RKO (cell line): Measurements from ENCODE around the gene RABGAP1.

Experiments used
- DNase-seq: peaks from one replicate; pipeline ENCODE4 v3.0.0-alpha.2; 2016; ENCODE audit warnings: low spot score

The RABGAP1 gene

DNA sequence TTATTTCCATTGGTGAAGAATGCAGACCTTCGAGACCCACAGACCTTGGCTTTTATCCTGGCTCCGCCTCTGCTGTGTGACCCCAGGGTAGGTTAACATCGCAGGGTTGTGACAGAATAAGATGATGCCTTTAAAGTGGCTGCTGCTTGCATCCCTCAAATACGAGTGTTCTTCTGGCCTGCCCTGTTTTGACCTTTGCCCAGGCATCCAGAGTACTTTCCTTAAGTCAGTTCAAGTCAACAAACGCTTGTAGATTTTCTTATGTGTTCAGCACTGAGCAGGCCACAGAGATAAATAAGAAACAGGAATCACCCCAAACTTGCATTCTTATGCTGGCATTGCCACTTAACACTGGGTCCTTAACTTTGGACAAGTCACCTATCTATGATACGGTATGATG, 142.9 kb downstream of the RABGAP1 start:
- DNase-seq = no peak

DNA sequence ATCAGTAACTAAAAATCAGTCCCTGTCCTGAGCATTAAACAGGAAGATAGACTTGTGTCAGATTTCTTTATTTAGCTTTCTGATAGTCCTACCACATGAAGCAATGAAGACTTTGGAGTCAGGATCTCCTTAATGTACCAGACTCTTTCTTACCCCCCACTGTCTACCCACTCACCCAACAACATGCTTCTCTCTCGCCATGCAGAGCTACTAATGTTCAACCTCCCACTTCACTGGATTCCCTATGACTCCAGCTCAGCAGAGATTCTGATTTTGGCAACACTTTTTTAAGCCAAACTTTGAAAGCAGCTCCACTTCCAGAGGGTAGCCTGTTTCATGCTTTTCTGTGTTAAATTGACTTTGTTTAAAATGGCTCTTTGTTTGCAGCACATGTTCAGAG, 143.4 kb downstream of the RABGAP1 start:
- no peak for DNase-seq

DNA sequence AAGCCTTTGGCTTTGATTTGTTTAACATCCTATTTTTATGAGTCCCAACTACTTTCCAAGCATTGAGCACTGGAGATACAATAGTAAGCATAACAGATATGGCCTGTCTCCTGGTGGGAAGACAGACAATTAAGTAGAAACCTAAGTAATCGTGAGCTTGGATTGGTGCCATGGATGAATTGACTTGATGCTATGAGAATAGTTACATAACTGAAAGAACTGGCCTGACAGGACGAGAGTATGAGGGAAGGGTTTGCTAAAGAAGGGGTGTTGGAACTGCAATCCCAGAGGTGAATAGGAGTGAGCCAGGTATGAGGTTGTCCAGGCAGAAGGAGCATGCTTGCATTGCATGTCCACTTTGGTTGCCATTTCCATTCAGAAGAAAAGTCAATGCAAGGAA, 145.1 kb downstream of the RABGAP1 start:
- no peak for DNase-seq

DNA sequence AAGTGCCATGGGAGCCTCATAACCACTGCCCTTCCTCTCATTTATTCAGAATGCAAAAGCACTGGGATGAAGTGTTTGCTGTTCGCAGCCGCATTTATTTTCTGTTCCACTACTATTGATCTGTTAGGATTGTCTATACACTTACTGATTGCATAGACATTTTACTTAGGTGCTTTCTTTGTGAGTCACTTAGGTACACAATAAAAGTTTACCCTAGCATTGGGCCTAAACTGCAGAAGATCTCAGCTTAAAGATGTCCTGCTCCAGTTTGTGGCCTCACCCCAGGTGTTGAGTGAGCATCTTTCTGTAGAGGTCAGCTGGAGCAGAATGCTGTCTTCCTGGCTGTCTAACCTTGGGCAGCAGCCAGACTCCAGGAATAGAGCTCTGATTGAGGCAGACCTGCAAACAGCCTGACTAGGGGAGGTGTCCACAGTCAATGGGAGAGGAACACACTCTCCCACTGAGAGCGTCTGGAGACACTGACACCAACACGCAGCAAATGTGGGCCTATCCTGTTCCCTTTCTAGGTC, 146.6 kb downstream of the RABGAP1 start:
- no peak for DNase-seq

DNA sequence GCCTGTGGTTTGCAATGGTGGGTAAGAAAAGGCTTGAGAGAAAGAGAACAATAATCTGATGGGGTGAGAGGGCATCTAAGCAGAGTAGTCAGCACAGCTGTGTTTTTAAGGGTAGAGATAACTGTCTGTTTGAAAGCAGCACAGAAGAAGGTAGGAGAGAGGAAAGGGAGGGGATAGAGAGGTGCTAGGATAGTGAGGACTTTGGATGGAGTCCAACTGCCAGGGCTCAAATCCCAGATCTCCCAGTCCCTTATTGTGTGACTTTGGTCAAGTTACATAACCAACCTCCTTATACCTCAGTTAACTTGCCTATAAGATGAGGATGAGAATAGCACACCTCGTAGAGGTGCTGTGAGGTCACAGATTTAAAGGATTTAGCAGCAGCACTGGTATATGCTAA, 148.2 kb downstream of the RABGAP1 start:
- no peak for DNase-seq

DNA sequence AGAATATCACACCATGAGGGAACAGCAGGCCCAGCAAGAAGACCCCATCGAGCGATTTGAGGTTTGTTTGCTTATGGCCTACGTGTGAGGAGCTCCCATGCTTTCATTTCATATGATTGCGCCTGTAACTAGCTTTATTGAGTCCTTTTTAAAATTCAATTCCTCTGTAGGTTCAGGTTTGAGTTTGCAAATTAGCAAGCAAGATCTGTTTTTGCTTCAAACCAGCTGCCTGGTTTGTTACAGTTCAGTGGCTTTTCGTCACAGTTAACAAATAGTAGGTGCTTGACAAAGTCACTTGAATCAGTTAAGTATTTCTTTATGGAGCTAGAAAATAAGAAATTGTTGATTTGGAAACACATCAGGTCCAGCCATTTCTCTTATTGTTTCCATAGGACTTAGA, 149.0 kb downstream of the RABGAP1 start:
- no peak for DNase-seq

DNA sequence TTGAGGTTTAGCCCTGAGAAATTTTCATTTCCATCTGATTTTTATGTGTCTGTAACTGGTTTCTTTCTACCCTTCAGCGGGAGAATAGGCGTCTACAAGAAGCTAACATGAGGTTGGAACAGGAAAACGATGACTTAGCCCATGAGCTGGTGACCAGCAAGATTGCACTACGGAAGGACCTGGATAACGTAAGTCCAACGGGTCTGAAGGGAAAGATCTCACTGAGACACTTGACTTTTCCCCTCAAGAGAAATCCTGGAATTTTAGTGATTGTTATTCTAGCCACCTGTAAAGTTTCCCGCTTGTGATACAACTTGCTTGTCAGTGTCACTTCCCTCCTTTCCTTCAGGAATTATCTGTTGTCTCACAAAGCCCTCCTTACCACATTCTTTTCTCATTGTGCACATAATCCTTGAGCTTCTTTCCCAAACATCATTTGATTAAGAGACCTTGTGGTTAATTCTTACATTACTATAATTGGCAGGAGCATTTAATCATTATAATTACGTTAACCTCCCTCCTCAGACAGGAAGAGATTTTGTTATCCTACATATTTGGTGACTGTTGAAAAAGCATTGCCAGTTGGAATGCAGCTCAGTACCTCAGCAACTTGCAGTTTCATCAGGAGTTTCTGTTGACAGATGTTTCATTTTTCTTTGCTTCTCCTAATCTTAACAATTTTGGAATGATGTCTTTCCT, 149.5 kb downstream of the RABGAP1 start:
- DNase-seq = no peak

DNA sequence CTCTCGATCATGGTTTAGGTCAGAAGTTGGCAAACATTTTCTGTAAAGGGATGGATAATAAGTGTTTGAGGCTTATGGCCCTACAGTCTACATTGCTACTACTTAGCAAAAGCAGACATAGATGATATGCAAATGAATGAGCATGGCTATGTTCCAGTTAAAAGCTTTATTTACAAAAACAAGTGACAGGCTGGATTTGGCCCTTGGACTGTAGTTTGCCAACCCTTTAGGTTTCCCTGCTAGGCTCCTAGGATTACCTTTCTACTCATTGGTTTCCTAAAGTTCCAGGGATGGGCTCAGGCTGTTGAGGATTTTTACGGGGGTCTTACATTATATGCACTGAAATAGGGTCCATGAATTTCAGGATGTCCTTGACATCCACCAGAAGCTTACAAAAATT, 150.1 kb downstream of the RABGAP1 start:
- no peak for DNase-seq

DNA sequence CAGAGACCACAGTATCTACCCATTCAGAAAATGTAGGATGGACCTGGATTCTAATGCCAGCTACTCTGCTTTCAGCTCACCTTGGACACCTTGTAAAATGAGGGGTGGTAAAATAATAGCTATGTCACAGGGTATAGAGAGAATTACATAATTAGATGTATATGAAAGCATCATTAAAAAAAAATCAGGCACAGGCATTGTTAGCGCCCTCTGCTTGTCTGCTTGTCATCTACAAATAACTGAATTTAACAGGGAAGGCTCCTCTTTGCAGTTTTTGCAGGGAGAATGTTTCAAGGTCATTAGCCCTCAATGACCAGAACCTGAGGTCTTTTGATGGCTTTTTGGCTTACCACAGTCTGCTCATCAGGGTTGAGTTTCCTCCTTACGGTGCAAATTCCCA, 150.6 kb downstream of the RABGAP1 start:
- no peak for DNase-seq

DNA sequence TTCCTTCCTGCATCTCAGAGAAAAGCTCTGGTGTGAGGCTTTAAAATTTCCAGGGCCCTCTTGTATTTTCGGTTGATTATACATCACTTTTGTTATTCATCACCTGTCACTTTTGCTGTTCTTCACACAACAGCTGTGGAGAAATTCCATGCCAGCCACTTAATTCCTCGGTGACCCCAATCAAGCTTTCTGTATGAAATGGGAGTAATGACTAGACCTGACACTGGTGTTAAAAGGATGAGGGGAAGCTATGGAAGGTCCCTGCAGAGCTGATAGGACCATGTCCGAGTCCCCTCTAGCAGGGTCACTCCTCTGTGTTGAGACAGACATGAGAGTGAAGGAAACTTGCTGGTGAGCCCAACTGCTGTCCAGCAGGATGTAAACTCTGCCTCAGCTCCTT, 152.3 kb downstream of the RABGAP1 start:
- DNase-seq = no peak

DNA sequence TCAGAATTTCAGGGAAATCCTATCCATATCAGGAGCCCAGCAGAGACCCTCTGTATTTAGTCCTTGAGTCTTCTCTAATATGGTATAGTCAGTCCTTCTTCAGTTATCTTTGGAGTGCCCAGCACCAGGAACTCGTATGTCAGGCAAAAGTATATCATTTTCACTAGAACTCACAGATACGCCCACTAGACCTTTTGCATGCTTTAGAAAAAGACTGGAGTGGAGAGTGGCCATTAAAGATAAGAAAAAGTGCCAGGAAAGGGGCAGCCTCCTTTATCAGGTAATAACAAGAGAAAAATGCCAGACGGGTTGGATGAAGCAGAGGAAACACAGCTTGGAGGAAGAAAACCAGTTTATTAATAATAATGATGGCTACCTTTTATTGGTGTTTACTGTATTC, 156.2 kb downstream of the RABGAP1 start:
- no peak for DNase-seq

DNA sequence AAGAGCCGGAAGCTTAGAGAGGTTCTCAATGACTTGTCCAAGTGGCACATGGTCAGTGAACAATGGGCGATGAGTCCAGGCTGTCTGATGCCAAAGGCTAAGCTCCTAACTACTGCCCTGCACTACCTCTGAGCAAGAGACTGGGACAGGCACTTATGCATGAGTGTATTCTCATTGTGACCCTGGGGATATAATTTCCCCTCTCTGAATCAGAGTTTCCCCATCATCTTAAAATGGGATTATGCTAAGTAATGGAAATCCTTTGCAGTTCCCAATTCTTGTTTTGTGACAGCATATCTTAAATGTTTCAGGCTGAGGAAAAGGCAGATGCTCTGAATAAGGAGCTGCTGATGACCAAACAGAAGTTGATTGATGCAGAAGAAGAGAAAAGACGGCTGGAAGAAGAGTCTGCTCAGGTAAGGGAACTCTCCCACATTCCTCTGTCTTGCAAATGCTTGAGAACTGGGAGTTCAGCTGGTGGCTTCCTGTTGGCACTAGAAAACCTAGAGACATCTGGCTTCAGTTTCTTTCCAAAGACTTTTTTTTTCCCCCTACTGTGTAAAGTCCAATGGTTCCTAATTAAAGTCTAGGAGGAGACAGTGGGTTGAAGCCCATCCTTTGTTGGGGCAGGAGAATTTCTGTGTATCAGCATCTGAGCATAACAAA, 156.7 kb downstream of the RABGAP1 start:
- DNase-seq = no peak

DNA sequence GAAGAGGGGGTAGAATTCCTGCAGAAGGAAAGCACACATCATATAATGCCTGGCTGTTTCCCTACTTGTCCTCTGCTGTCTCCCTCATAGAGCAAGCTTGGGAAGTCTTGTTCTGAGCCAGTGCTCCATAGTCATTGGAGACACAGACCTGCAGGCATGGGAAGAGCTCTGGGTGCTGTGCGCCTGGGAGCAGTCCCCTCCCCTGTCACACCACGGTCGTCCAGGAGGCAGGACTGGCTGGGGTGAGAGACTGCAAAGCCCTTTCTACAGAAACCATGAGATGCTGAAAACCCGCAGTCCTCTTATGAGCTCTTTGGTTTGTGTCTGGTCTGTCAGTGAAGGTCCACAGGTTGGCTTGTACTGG, 157.3 kb downstream of the RABGAP1 start:
- no peak for DNase-seq

DNA sequence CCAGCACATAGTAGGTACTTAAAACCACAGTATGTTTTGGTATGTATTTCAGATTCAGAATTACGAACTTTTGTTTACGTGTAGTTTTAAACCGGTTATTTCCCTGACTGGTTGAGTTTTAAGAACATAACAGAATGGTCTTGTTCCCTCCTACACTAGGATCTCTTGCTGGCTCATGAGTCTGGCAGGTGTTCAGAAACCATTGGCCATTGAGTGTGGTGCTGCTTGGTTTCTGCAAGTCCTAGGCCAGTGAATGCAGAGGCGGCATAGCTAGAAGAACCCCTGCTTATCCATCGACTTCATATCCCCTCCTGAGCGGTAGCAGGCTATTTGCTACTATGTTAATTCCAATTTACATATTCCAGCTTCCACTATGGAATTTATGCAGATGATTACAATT, 158.2 kb downstream of the RABGAP1 start:
- DNase-seq = no peak

DNA sequence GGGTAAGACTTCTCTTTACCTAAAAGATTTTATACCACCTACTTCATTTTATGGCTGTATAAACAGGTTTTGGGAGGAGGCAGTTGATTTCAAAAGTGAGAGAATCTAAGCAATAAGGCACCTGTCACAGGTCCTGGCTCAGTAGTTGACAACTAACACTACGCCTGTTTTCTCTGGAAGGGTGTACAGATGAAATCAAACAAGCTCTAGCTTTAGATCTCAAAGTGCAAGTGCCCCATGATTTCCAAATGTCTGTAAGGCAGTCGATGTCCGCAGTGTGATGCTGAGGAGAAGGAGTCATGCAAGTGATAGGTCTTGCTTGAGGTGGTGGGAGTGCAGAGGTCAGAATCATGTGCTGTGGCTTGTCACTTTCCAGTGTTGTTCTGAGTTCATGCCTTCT, 158.7 kb downstream of the RABGAP1 start:
- DNase-seq = no peak

DNA sequence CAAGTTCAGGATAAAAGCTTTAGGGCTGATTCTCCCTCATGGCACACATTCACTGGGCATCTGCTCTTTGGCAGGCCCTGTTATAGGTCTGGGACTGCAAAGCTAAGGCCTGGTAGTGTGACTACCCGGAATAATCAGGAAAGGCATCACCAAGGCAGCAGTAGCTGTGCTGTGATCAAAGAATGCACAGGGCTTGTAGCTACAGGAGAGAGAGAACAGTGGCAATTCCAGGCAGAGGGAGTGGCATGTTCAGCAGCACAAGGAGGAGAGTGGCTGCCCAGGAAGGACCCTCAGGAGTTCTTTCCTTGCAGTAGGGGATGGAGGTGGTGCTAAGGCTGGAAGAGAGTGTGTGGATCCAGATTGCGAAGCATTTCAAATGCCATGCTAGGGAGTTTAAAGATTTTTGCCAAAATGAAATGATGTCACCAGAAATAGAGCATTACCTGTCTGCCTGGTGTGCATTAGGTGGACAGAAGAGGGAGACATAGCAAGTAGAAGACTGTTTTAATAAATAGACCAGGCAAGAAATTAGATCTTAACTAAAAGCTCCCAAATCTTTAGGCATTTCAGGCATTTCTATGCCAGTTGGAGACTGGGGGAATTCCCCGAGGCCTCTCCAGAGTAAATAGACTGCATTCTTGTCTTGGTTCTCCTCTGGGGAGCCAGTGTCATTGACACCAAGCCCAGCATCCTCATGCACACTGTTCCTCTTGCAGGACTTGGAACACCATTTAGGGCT, 161.7 kb downstream of the RABGAP1 start:
- no peak for DNase-seq

DNA sequence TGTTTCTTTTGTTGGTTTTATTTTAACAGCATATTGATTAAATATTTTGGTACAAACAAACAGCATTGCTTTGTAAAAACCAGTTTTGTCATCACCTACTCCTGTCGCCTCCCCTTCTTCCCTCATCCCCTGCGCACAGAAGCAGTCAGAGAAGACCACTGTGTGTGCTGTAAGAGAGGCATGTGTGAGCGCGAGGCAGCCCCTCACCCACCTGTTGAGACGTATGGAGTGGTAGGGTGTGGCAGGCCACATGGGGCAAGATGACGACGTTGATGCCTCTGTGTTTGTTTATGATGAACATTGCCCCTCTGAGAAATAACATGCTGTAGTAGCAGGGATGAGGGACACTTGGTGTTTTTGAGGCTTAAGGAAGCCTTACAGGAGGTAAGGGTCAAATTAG, 164.0 kb downstream of the RABGAP1 start:
- DNase-seq = no peak

DNA sequence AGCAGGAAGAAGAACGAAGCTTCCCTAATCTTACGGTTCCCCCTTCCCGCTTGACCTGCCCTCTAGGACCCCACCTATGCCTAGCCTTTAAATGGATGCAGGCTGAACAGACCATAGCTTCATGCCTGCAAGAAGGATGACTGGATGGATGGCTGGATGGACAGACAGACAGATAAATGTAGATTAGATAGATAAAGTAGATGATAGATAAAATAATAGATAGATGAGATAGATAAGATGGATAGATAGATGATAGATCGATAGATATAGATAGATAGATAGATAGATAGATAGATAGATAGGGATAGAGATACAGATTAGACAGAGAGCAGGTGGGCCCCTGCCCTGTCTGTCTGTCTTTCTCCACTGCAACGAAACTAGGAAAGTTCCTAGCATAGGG, 164.7 kb downstream of the RABGAP1 start:
- no peak for DNase-seq

DNA sequence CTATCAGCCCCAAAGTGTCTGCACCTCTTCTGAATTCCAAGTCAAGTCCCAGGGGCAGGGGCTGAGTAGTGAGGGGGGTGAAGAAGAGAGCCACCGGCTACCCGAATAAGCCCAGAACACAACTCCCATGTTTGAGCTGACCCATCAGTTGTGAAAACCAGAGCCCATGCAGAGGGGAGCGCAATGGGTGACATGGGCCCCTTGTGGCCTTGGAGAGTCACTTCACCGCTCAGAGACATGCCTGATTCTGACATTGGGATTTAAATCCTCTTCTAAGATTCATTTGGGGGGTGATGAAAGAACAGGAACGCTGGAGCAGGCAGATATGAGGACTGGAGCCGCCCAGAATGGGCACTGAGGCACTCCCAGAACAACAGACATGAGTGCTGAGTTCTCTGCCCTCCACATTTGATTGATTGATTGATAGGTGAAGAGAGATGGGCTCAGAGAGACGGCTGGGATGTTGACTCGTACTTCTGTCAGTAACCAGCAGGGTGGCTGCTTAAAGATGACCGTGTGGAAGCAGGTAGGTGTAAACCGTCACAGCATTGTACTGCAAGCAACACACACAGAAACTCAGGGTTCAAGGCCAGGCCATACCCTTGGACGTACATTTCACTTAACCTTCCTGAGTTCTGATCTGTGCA, 166.9 kb downstream of the RABGAP1 start:
- DNase-seq = no peak

DNA sequence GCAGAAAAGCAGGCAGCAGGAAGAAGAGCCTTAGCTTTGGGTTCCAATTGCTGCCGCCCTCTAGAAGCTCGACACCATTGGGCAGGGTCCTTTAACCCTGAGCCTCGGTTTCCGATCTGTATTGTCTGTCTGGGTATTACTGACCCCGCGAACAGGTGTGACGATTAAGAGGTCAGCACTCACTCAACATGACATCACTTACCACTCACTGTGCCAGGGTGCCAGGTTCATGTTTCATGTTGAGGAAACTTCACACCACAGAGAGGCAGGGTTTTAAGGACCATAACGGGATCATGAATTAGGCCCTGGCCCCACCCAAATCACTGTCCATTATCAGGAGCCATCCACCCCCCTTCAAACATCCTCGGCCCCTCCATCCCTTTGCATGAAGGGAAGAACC, 168.2 kb downstream of the RABGAP1 start:
- DNase-seq = no peak

DNA sequence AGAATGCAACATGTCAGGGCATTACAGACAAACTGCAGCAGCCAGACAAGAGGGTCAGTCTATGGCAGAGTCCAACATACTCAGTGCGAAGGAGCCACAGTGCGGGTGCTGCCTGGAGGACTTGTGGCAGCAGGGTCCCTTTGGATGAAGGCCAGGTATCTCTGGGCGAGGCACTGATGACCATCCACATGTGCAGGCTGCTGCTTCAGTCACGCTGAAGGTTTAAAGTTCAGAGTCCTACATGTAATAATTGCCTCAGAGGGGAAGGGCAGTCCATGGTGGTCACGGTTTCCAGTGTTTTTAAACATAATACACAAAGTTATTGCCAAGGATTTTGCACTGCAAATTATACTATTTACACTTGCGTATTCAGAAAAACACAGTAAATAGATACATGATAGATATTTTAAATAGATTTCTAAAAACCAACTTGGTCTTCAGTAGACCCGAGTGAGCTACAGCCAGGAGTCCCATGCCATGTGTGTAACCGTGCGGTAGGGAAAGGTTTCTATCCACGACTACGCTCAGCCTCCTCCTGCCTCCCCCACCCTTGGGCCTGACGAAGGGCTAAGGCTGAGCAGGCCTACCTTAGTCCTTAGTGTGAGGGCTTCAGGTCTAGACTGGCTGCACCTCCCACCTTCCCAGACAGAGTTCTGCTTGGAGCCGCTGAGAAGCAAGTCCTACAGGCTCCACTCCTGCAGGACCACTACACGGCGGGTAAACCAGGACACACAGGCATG, 168.9 kb downstream of the RABGAP1 start:
- no peak for DNase-seq

DNA sequence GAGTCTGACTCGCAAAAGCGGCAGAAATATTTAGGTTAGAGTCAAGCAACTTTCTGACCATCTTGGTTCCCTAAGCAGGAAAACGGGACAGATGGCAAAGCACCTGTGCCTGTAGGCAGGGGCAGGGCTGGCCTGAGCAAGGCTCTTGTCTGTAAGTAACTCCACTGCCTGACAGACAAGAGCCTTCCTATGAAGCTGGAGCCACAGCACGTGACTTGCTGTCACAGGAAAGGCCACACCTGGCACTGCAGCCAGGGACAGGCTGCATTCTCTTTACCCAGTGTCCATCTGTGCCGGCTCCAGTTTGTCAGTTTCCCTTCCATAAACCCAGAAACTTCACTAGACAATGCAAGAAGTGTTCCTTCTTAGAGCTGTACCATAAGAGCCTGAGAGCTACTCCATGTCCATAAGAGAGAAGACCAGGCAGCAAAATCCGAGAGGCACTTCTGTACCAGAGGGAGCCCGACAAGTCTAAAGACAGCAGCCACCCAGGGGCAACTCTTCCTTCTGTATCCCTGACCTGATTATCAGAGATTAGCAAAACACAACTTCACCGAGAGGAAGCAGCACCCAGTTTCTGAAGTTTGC, 170.7 kb downstream of the RABGAP1 start:
- DNase-seq = no peak
